Fibroblast of skin of scalp (primary cell): ENCODE results near the gene ANKS1A.
A peak's percentile ranks its signal among the peaks of the same experiment; 100 is the strongest.
"Not testable (repeated sequence)": the region's sequence is repeated elsewhere in the genome, so short reads cannot be mapped to it uniquely, and the experiment has no call there.

Source experiments
- DNase-seq: peaks from one replicate; pipeline ENCODE4 v3.0.0-alpha.2; 2013

Gene ANKS1A

DNA sequence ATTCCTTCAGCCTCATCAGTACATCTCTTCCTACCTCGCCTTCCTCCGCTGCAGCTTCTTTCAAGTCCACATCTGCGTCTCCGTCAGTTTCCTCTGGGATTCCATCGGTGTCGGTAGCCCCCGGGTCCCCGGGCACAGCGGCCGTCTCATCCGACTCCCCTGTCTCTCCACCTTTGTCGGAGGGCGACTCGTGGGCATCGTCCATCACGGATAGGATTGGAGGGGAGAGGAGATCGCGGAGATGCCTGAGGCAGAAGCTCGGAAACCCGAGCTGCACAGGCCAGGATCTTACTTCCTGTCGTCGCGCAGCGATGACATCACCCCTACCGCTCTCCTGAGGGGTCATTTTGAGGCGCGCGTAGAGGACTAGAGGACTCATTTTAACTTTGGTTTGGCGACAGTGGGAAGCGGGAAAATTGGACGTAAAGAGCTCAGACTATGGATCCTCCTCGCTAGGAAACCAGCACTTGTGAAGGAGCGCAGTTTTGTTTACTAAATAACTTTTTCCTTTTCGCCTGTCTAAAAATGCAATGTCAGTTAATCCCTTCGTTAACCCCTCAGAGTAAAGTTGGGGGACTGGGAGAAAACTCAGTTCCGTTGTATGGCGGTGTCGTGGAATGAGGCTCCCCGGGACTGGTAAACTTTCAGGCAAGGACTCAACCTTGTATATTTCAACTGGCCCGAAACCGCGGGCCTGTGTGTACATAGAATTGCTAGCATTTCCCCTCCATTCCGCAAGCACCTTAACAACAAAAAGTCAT, 1.1 kb upstream of the ANKS1A start, which contains the start of gene TAF11:
TAF11 (minus strand) TSS at position 290 of the 761 bp plus-strand sequence; CDS start at position 205, 85 bp downstream.
- peak; percentile 95 for DNase-seq

DNA sequence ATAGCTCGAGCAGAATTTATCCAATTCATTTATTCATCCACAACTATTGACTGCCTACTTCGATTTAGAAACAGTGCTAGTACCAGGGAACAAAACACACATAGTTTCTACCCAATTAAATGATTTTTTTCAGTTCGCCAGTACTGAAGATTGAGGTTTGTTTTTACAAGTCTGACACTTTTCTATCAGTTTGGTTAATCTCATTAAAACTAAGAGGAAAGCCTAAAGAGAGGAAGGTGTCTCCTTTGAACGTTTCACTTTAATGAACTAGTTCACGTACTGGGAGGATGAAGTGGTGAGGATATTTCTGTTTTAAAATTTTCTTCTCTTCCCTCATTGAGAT, 570 bp upstream of the ANKS1A start:
- DNase-seq: no peak

DNA sequence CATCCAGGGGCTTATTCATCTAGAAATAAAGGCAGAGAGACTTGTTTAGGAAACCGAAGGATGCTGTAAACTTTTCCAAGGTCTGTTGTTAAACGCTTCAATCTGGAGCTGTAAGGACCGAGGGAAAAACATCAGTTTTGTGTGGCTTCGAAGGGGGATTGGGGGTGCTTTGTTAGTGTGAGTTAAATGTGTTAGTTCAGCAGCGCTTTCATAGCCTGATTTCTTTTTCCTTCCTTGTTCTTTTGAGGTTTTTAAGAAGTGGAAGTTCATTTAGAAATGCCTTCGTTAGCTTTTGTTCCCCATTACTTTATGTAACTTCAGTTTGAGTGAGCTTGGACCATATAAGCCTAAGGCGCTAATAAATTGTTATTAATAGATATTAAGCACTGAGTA, 1.5 kb downstream of the ANKS1A start:
- DNase-seq: no peak

DNA sequence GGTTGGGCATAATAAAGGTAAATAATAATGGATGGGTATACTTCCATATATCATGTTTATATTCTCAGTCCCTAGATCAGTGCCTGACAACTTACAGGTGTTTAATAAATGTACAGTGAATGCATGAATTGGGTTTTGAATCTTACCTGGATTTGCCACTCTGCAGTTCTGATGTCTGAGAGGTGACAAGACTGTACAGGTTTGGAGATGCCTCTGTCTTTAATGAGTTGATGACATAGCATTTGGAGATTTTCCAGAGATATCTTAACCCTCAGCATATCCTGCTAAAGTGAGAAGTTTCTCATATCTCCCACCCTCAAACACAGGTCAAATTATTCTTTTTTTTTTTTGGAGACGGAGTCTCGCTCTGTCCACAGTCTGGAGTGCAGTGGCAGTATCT, 2.2 kb downstream of the ANKS1A start:
- no peak for DNase-seq

DNA sequence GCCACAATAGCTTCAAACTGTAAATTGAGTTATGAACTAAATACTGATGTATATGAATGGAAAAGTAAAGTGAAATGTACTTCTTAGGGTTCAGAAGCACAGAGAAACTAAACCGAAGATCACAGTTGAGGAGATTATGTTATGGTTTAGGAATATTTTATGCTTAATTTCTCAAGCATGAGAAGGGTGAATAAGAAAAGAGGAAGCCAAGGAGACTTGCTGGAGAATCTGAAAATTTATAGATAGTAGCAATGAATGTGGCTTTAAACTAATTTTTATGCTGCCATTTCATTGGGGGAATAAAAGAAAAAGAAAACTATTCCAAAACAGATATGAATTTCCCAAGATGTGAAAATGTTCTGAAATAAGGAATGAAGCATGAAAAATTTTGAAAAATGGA, 5.6 kb downstream of the ANKS1A start:
- DNase-seq: no peak

DNA sequence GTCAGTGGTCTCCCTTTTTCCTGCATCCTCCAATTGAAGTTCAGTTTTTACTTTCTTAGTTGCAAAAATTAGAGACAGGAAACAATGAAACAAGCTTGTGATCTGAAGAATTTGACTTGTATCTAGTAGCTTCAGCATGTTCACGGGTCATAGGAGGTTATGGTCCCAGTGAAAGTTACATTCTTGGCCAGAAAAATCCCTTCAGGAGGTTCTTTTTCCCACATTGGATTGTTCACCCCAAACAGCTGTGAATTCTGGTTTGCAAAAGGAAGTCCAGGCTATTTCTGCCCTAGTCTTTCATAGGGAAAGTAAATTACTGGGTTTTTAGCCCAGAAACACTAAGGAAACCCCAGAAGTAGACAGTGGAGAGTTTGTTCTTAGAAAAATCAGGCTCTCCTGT, 8.1 kb downstream of the ANKS1A start:
- no peak for DNase-seq

DNA sequence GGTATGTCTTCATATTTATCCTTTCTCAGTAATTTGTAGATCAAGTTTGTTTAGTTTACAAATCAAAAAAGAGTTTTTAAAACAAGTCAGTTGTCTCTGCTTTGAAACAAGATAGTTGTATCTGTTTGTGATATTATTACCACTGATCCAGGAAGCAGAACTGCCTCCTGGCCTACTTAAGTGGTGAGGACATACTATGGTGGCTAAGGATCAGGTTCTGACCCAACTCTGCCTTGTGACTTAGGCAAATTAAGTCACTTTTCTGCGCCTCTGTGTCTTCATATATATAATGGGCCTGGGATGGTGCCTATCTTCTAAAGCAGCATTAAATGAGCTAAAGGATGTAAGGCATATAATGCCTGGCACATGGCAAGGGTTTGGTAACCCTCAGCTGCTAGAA, 8.7 kb downstream of the ANKS1A start:
- no peak for DNase-seq

DNA sequence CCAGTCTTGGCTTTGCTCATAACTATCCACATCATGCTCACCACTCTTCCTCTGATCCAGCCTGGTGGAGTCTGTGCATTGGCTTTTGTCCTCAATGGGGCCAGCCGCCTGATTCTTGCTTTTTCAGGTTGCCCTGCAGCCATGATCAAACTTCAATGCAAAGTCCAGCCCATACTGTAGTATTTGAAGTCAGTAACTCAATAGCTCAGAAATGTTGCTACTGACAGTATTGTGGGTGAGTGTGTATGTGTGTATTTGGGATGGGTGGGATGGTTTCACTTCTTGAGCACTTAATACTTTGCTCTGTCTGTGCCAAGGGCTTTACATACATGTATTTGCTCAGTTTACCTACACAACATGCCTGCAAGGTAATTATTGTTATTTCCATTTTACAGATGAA, 10.7 kb downstream of the ANKS1A start:
- DNase-seq: not testable (repeated sequence)

DNA sequence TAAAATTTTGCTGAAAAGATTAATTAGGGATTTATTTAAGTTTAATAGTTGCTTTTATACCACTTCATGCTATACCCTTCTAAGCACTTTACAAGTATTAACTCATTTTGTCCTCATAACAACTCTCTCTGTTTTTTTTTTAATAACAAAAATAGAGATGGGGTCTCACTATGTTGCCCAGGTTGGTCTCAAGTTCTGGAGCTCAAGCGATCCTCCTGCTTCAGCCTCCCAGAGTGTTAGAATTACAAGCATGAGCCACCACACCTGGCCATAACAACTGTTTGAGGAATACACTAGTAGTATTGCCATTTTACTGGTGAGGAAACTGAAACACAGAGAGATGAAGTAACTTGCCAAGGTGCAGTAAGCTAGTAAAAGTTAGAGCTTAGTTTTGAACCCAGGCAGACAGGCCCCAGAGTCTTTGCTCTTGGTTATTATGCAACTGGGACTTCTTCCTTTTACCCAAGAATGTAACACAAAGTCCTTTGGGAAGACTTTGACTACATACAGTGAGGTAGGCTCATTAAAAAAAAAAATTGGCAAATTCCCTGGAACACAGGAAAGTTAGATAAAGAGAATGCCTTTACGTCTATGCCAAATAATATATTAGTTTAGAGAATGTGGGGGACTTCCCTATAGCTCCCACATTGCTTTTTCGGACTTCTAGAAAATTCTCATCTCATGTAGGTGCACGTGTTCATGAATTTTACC, 11.4 kb downstream of the ANKS1A start:
- no peak for DNase-seq

DNA sequence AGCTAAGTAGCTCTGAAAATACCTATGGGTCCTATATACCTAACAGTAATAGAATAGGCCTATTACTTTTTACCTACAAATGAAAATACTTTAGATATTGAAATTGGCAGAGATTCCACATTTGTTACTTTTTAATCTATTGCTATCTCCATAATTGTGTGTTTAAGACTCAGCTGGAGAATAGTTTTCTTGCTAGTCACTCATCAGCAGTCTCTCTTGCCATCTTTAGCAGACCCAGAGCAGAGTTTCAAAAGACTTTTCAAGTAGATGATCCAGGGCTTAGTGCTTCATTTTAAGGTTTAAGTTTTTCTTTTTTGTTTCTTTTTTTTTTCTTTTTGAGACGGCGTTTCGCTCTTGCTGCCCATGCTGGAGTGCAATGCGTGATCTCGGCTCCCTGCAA, 12.9 kb downstream of the ANKS1A start:
- DNase-seq: peak; percentile 31

DNA sequence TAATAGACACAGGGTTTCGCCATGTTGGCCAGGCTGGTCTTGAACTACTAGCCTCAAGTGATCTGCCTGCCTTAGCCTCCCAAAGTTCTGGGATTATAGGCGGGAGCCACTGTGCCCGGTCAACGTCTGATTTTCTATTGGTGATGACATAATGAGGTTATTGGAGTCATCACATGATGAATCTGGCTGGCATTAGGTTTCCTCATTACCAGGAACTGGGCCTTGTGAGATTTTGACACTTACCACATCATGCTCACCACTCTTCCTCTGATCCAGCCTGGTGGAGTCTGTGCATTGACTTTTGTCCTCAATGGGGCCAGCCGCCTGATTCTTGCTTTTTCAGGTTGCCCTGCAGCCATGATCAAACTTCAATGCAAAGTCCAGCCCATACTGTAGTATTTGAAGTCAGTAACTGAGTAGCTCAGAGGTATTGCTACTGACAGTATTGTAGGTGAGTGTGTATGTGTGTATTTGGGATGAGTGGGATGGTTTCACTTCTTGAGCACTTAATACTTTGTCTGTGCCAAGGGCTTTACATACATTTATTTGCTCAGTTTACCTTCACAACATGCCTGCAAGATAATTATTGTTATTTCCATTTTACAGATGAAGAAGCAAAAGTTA, 16.0 kb downstream of the ANKS1A start:
- no peak for DNase-seq

DNA sequence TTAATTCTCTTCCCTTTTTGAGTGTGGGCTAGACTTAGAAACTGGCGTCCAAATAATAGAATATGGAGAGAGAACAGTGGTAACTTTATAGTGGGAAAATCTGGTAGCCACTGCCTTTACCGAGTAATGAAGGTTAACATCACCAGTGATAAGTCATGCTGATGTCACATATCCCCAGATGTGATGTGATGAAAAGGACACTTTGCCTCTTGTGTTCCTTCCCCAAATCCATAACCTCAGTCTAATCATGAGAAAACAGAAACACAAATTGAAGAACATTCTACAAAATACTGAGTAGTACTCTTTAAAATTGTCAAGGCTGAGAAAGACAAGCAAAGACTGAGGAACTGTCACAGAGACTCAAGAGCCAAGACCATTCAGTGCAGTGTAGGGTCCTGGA, 17.8 kb downstream of the ANKS1A start:
- no peak for DNase-seq

DNA sequence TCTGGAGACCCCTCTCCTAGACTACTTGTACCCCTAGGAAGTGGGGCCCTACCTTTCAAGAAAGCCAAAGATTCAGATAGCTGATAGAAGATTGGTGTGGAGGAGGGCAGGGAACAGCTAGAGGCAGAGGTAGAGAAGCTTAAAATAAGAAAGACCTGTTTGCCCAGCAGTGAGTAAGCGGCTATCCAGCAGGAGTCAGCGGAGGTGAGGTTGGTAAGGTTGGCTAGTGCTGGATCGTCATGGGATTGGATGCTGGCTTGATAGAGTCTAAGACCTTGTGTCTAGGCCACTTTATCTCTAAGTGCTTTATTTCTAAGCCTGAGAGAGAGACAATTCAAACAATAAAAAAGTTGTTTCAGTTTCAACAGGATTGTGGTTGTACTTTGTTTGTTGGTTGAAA, 19.1 kb downstream of the ANKS1A start:
- no peak for DNase-seq

DNA sequence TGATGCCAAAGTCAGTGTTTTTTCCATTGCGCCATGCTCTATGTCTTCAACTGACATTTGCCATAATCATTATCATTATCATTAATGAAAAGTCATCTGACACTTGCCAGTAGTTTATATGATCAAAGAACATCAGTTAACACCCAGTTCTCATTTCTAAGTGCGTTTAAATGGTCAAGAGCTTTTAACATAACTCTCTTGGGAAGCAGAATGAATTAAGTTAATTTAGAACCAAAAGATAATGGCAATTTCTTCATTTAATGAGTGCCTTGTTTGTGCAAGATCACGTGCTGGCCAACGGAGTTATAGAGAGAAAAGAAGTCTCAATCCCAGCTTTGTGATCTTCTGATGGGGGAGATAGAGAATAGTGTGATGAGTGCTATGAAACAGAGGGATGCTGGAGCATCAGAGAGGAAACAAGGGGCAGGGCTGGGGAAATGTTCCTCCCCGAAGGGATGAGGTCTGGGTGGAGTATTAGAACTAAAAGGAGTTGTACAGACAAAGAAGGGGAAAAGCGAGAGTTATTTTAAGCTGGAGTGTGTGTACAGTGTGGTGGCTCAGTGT, 20.3 kb downstream of the ANKS1A start:
- DNase-seq: no peak

DNA sequence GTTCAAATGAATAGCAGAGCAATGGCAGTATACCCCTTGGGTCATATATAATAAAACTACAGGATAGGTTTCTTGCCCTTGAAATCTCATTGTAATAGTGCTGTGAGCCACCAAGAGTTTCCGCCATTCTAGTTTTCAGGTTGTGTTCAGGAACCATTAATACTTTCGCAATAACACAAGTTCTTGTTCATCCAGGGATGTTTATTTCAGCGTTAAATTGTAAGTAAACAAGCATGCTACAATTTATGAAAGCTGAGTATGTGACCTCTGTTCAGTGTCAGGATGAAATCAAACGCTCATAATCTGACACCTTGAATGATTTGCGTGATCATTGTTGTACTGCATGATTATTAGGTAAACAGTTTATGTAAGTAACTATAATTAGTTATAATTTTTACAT, 22.8 kb downstream of the ANKS1A start:
- DNase-seq: no peak

DNA sequence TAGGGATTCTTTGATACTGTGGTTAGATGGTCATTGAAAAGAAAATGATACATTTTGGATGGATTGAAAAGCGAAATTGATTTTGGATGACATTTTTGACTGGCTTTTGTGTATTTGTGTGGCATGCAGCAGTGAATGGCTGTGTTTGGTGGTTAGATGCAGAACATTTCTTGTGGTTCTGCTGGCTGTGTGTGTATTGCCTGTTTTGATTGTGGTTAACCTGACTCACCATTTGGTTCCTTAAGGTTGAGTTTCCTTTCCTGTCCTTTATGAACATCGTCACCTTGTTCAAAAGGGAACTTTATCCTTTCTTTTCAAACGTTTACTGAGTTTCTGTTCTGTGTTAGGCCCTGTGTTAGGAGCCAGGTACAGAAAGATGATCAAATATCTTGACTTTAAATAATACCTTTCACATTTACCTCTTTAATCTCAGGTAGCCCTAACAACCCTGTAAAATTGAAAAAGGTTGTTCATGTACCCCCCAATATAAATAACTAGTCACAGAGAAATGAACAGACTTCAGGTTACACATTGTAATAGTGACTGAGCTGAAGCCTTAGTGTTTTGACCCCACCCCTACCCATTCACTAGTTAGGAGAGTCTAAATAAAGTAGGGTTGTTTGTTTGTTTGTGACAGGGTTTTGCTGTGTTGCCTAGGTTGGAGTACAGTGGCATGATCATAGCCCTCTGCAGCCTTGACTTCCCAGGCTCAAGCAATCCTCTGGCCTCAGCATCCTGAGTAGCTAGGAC, 23.8 kb downstream of the ANKS1A start:
- peak; percentile 44 for DNase-seq

DNA sequence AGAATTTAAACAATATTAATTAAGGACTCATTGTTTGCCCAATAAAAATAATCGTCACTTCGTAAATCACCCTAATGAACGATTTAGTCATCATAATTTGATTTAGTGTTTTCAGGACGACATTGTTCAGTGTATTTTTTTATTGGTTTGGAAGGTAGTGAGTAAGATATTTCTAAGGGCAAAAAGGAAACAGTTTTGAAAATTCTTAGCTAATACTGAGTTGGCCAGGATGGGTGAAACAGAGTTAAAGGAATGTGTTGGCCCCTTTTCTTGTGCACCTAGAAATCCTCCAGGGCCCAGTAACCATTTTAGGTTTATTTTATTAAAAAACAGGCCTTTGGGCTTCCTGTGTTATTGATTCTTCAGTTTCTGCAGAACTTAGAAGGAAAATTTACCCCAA, 25.3 kb downstream of the ANKS1A start:
- no peak for DNase-seq

DNA sequence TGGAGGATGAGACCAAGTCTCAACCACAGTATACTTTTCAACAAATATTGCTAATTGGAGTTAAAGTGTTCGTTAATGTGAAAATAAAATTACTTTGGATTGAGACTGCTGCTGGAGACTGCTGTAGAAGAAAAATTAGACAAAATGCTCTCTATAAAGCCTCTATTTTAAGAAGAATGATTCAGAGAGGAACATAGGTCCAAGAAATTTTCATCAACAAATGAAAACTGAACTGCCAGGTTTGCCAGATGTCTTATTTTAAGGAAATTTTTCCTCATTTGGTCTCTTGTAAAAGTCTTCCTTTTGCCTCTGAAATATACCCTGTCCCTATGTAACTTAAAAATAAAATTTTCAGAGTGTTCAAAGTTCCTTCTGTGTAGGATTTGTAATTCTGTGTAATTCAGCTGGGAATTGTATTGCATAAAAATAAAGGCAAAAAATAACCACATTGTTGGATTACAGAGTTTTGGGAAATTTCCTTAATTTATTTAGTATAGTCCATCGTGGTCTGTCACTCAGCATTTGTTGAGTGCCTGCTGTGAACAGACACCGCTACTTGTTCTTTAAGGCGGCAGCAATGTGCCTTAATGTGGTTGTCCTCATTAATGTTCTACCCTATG, 27.4 kb downstream of the ANKS1A start:
- DNase-seq: no peak

DNA sequence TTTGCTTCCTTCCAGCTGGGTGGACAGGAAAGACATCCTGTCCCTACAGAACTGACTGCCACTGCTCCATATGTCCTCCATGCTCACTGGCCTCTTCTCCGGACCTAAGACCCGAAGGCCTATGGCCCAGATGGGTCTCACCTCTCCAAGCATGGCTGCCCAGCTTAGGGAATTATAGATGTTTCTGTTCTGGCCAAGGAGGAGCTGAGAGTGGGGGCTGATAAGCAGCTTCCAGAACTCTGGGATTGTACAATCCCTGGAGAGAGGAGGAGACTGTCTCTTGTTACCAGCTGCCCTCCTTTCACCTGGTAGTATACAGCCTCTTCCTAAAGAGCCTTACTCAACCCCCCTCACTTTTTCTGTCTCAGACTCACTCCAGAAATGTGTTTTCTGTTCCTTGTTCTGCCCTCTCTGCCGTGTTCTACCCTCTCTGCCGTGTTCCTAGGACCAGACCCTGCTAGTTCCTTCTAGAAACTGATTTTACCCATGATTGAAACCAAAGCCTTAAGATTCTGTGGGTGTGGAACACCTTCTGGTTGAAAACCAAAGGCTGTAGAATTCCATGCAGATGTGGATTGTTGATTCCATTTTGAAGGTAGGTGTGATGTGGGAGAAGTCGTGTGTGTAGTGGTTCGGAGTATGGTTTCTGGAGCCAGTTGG, 28.7 kb downstream of the ANKS1A start:
- no peak for DNase-seq

DNA sequence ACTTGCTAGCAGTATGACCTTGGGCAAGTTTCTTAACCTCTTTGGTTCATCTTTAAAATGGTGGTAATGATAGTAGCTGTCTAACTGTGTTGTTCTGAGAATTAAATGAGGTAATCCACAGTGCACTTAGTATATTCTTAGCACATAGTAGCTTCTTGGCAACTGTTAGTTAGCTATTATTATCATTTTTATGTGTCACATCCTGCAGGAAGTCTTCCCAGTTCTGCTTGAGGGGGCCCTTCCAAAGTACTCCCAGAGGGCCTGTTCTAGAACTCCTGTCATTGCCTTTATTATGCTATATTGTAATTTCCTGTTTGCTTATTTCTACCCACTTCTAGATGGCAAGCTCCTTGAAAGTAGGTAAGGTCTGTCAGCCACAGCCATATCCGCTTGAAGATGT, 30.6 kb downstream of the ANKS1A start:
- peak; percentile 40 for DNase-seq

DNA sequence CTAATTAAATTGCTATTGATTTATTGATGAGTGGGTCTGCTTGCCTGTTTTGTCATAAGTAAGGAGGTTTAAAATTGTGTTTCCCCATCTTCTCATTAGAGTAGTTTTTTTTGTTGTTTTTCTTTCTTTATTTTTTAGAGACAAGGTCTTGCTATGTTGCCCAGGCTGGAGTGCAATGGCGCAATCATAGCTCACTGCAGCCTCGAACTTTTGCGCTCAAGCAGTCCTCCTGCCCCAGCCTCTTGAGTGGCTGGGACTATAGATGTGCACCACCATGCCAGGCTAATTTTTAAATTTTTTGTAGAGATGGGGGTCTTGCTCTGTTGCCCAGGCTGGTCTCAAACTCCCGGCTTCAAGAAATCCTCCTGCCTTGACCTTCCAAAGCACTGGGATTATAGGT, 31.0 kb downstream of the ANKS1A start:
- DNase-seq: no peak

DNA sequence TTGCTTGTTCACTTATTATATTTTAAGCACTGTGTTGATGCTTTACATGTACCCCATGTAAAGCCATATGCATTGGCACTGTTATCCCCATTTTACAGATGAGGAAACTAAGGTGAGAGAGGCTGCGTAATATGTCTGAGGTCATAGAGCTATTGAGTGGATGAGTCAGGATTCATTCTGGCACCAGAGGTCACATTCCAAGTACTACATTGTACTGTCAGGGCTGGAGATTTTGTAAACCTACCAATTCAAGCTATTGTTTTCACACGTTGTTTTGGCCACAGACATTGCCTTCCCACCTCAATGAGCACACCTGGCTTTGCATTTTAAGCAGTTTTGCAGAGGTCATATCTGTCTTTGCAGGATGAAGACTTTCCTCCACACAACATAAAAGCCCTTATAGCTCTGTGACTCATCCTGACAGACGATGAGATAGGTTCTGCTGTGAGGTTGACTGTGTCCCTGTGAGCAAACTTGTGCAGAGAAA, 33.2 kb downstream of the ANKS1A start:
- DNase-seq: peak; percentile 19
